AG04450 (cell line): ENCODE data around the gene EIPR1. TPM values are rescaled to one million over a fixed set of nuclear protein-coding genes. Genes with fewer than 3 reads are reported as not detected.
"Not testable (repeated sequence)": the region's sequence is repeated elsewhere in the genome, so short reads cannot be mapped to it uniquely, and the experiment has no call there.

Source experiments
- CTCF ChIA-PET: fragments of 300-600, 350-600 bp; formaldehyde crosslinking; extraction: SDS; loops from one replicate; lab custom pipeline; 2022; ENCODE audit warnings: antibody characterized with exemption, inconsistent platforms; lab: Charles Lee
- POLR2A ChIA-PET: fragments of 350-600 bp; formaldehyde crosslinking; extraction: SDS; loops from one replicate; lab custom pipeline; 2021; ENCODE audit warnings: antibody characterized with exemption, inconsistent platforms; lab: Yijun Ruan, JAX
- DNase-seq: peaks from one replicate; pipeline ENCODE4 v3.0.0-alpha.2; 2011; ENCODE audit warnings: low read depth, low spot score
- H3K27ac ChIP-seq: one replicate; pipeline ENCODE4 v1.5.1; 2012; ENCODE audit warnings: low read depth, low read length, control low read depth
- H3K27me3 ChIP-seq: one replicate; pipeline ENCODE4 v1.6.0; 2012; ENCODE audit warnings: low read length; ENCODE audit not compliant: control insufficient read depth, insufficient read depth
- H3K4me3 ChIP-seq: 2 replicates; pipeline ENCODE4 v1.5.1; 2011; ENCODE audit warnings: mild to moderate bottlenecking, low read depth, low read length, control low read depth
- H3K9me3 ChIP-seq: 2 replicates; pipeline ENCODE4 v1.5.1; 2012; ENCODE audit warnings: low read length; ENCODE audit not compliant: control insufficient read depth, insufficient read depth
- polyA plus RNA-seq: library from polyadenylated mRNA; depleted of rRNA; stranded (reverse); fragments of >200 nt; gene quantifications from 2 replicates; pipeline ENCODE4 v1.2.3, GENCODE V29; 2011
- TF ChIP-seq, protein P1 (sequence below): IDR thresholded peaks from 2 replicates; pipeline ENCODE4 v1.5.1; 2011; ENCODE audit warnings: low read depth, low read length, control low read depth, inconsistent platforms

Gene EIPR1
- polyA plus RNA-seq, 1 experiment = 33.2 TPM

DNA sequence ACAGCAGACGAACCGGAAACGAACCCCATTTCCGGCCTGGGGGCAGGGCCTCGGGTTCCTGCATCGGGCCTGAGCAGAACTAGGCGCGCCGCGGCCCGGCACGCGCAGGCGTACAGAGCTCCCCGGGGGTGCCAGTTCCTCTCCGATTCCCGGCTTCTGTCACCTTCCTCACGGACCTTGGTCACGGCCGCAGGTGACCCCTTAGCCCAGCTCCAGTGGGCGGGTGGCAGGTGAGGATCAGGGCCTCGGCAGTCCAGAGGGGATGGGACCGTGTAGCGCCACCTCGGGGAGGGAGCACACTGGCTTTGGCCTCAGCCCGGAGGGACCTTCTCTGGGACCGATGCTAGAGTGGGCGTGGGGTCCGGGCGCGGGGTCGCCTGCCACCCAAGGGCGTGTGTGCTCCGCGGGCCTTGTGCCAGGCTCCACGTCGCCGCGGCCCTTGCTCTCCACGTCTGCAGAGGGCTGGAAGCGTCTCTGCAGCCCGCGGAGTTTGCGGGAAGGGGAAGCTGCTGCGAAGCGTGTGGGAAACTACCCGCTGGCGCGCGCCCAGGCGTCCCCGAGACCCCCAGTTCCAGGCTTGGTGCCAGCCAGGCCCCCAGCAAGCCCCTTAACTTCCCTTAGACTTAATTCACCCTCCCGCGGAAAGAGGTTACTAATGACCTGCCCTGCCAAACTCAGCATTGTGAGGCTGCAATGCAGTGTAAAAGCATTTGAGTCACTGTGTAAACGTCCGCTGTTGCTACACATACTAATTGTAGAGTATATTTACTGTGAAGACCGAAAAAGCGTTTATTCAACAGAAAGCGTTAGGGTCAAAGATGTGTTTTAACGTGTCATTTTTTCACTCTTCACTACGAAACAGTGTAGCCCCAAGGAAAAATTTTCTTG is 2.3 kb upstream of the EIPR1 start, which contains the start of gene TRAPPC12:
TSS of gene TRAPPC12 (plus strand) at position 48 of the 888 bp plus-strand sequence. CDS start 7,930 bp downstream, outside the sequence.
- DNase-seq = peak; percentile 55
- H3K27ac ChIP-seq = peak within 1 kb of the TSS; percentile 88
- H3K4me3 ChIP-seq = peak within 1 kb of the TSS; percentile 99
- H3K27me3 ChIP-seq = no peaks in the 10 kb centered on the region
- TF ChIP-seq, protein P1, sequence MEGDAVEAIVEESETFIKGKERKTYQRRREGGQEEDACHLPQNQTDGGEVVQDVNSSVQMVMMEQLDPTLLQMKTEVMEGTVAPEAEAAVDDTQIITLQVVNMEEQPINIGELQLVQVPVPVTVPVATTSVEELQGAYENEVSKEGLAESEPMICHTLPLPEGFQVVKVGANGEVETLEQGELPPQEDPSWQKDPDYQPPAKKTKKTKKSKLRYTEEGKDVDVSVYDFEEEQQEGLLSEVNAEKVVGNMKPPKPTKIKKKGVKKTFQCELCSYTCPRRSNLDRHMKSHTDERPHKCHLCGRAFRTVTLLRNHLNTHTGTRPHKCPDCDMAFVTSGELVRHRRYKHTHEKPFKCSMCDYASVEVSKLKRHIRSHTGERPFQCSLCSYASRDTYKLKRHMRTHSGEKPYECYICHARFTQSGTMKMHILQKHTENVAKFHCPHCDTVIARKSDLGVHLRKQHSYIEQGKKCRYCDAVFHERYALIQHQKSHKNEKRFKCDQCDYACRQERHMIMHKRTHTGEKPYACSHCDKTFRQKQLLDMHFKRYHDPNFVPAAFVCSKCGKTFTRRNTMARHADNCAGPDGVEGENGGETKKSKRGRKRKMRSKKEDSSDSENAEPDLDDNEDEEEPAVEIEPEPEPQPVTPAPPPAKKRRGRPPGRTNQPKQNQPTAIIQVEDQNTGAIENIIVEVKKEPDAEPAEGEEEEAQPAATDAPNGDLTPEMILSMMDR = peak; percentile 54
- ChIA-PET CTCF (interaction anchor here (0.6 to 3.6 kb wide), 2 partner anchors 44 to 213 kb away, joined by 3 to 13 read pairs; no protein-coding TSS in a partner anchor), POLR2A (interaction anchor here (0.6 kb wide), 1 partner anchor 178 kb away, joined by 3 read pairs; the partner anchor contains the start of gene RNASEH1)
- H3K9me3 ChIP-seq = peaks cover 13% of the 10 kb centered on the region; the same call in 1 of the 2 replicates

DNA sequence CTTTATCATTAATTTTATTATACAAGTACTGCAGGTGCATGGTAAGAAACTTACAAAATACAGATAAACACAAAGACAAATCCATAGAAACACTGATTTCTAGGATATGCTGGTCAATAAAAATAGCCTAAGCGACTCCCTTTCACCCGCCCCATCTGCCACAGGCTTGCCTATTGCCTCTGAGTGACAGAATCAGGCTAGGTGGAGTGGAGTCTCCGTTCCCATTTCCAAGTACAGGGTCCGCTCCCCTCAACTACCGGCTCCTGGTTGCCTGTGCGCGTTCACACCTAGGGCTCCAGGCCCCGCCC is 1.7 kb upstream of the EIPR1 start:
- Histone ChIP-seq H3K4me3 (peak overlapping the region; percentile 99), H3K9me3 (peaks cover 13% of the 10 kb centered on the region; the same call in 1 of the 2 replicates), H3K27me3 (no peaks in the 10 kb centered on the region), H3K27ac (peak overlapping the region; percentile 88)
- TF ChIP-seq, protein P1 = no peak
- no peak for DNase-seq
- ChIA-PET POLR2A (no interaction called here), CTCF (interaction anchor here (3.6 kb wide), 1 partner anchor 45 kb away, joined by 13 read pairs; no protein-coding TSS in a partner anchor)

DNA sequence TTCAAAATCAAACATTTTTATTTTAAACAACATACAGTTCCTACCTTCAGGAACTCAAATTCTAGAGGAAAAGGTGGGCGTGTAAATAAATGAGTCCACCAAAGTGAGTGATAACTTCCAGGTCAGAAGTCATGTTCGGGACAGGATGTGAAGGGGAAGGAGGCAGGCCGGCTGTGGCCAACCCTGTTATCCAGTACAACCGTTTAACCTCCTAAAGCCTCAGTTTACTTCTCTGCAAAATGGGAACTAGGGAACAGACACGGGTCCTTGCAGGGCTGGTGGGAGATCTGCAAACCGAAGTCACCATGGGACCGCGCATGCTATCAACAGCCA is 373 bp downstream of the EIPR1 start:
- no peak for DNase-seq
- TF ChIP-seq, protein P1 = no peak
- POLR2A ChIA-PET = interaction anchor here (0.6 to 1.4 kb wide), 4 partner anchors 10 to 181 kb away, joined by 3 to 10 read pairs (median 4); partner anchors contain the start of gene RNASEH1

DNA sequence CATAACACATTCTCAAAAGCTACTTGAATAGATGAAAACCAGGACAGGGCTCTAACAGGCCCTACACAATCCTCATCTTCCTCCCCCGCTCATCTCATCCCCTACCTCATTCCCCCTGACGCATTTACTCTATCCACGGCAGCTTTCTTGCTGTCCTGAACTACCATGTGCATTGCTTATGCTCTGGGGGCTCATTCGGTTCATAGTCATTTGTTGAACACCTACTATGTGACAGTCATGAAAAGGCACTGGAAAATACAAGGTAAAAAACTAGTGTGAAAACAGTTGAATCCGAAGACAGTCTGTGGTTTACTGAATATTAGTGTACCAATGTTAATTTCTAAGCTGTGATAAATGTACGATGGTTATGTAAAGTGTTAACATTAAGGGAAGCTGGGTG is 797 bp downstream of the EIPR1 start:
- POLR2A ChIA-PET = no interaction called here
- Histone ChIP-seq H3K27ac (no peak overlapping the region), H3K4me3 (peak overlapping the region; percentile 95), H3K27me3 (no peaks in the 10 kb centered on the region), H3K9me3 (peaks cover 13% of the 10 kb centered on the region; the same call in 1 of the 2 replicates)
- CTCF ChIA-PET = interaction anchor here (0.9 to 1.6 kb wide), 2 partner anchors 47 to 85 kb away, joined by 6 read pairs; no protein-coding TSS in a partner anchor
- no peak for DNase-seq
- TF ChIP-seq, protein P1 = no peak

More for the DNA sequence above, 373 bp downstream of the EIPR1 start:
- H3K9me3 ChIP-seq = peaks cover 13% of the 10 kb centered on the region; the same call in 1 of the 2 replicates
- peak overlapping the region; percentile 95 for H3K4me3 ChIP-seq
- CTCF ChIA-PET = interaction anchor here (0.9 to 1.6 kb wide), 2 partner anchors 47 to 85 kb away, joined by 6 read pairs; no protein-coding TSS in a partner anchor
- no peaks in the 10 kb centered on the region for H3K27me3 ChIP-seq
- H3K27ac ChIP-seq = peak overlapping the region; percentile 52

DNA sequence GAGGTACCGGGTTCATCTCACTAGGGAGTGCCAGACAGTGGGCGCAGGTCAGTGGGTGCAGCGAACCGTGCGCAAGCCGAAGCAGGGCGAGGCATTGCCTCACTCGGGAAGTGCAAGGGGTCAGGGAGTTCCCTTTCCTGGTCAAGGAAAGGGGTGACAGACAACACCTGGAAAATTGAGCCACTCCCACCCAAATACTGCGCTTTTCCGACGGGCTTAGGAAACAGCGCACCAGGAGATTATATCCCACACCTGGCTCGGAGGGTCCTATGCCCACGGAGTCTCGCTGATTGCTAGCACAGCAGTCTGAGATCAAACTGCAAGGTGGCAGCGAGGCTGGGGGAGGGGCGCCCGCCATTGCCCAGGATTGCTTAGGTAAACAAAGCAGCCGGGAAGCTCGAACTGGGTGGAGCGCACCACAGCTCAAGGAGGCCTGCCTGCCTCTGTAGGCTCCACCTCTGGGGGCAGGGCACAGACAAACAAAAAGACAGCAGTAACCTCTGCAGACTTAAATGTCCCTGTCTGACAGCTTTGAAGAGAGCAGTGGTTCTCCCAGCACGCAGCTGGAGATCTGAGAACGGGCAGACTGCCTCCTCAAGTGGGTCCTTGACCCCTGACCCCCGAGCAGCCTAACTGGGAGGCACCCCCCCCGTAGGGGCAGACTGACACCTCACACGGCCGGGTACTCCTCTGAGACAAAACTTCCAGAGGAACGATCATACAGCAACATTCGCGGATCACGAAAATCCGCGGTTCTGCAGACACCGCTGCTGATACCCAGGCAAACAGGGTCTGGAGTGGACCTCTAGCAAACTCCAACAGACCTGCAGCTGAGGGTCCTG is 8.1 kb downstream of the EIPR1 start:
- H3K9me3 ChIP-seq, POLR2A ChIA-PET, H3K4me3 ChIP-seq, CTCF ChIA-PET, DNase-seq, H3K27ac ChIP-seq, H3K27me3 ChIP-seq: not testable (repeated sequence)
